SIG-M5 treated with dmso at 0.1 percent for 504 hours (cell line): Measurements from ENCODE around the gene OR13A1.
"Not testable (repeated sequence)": the region's sequence is repeated elsewhere in the genome, so short reads cannot be mapped to it uniquely, and the experiment has no call there.

Experiments used
- DNase-seq: peaks from one replicate; lab custom pipeline; 2025; ENCODE audit not compliant: unreplicated experiment; lab: John Stamatoyannopoulos, UW

Gene OR13A1

GRCh38 chr10:45315508-45315907 lies at the start of gene OR13A1:
OR13A1 (minus strand) TSS chr10:45315608; CDS start chr10:45304422, 11,186 bp downstream.
- DNase-seq, result no peak

GRCh38 chr10:45361983-45362799 lies 46.8 kb upstream of the OR13A1 start:
- DNase-seq, result not testable (repeated sequence)

GRCh38 chr10:45358961-45359360 lies 43.6 kb upstream of the OR13A1 start:
- DNase-seq, result not testable (repeated sequence)

- DNase-seq, result no peak
These were observed 40.1 kb upstream of the OR13A1 start for GRCh38 chr10:45355494-45355893.

- DNase-seq, result no peak
These were observed 38.9 kb upstream of the OR13A1 start for GRCh38 chr10:45354261-45354660.

GRCh38 chr10:45353186-45353585 lies 37.8 kb upstream of the OR13A1 start:
- DNase-seq, result no peak

- not testable (repeated sequence) for DNase-seq
These were observed 32.9 kb upstream of the OR13A1 start for GRCh38 chr10:45348196-45348765.

GRCh38 chr10:45347464-45347863 lies 32.1 kb upstream of the OR13A1 start:
- not testable (repeated sequence) for DNase-seq

GRCh38 chr10:45346652-45347335 lies 31.4 kb upstream of the OR13A1 start:
- not testable (repeated sequence) for DNase-seq

GRCh38 chr10:45340420-45340819 lies 25.0 kb upstream of the OR13A1 start:
- DNase-seq, result not testable (repeated sequence)

GRCh38 chr10:45339894-45340293 lies 24.5 kb upstream of the OR13A1 start:
- no peak for DNase-seq

- DNase-seq, result not testable (repeated sequence)
These were observed 16.4 kb upstream of the OR13A1 start for GRCh38 chr10:45331824-45332223.

- not testable (repeated sequence) for DNase-seq
These were observed 11.5 kb upstream of the OR13A1 start for GRCh38 chr10:45326864-45327263.

- DNase-seq, result no peak
These were observed 9.7 kb upstream of the OR13A1 start for GRCh38 chr10:45325116-45325515.

GRCh38 chr10:45319702-45320101 lies 4.3 kb upstream of the OR13A1 start:
- DNase-seq, result no peak

- no peak for DNase-seq
These were observed 2.0 kb downstream of the OR13A1 start for GRCh38 chr10:45313264-45313873.

GRCh38 chr10:45308707-45309106 lies 6.7 kb downstream of the OR13A1 start:
- peak; percentile 2 for DNase-seq

- no peak for DNase-seq
These were observed 12.8 kb downstream of the OR13A1 start for GRCh38 chr10:45302573-45302972.

GRCh38 chr10:45298341-45298955 lies 17.0 kb downstream of the OR13A1 start:
- DNase-seq, result not testable (repeated sequence)

- no peak for DNase-seq
These were observed 20.7 kb downstream of the OR13A1 start for GRCh38 chr10:45294681-45295080.

- no peak for DNase-seq
These were observed 28.4 kb downstream of the OR13A1 start for GRCh38 chr10:45286980-45287379.
